Chondrocyte (in vitro differentiated cells): ENCODE measurements around the gene GLI2. TPM values are rescaled to one million over a fixed set of nuclear protein-coding genes. Genes with fewer than 3 reads are reported as not detected.

Experiments
- DNase-seq: peaks from one replicate; pipeline ENCODE4 v3.0.0; 2021; ENCODE audit warnings: mixed read lengths, low spot score
- H3K27ac Mint-ChIP-seq: one replicate; pipeline ENCODE4 v1.8.0; 2021; ENCODE audit warnings: mild to moderate bottlenecking, moderate library complexity, mixed read lengths; ENCODE audit not compliant: unreplicated experiment
- H3K27me3 Mint-ChIP-seq: 2 replicates; pipeline ENCODE4 v1.8.0; 2021; ENCODE audit warnings: low read depth, mixed read lengths
- H3K36me3 Mint-ChIP-seq: 2 replicates; pipeline ENCODE4 v1.8.0; 2021; ENCODE audit warnings: low read depth, mixed read lengths
- H3K4me1 Mint-ChIP-seq: 2 replicates; pipeline ENCODE4 v1.8.0; 2021; ENCODE audit warnings: low read depth, mild to moderate bottlenecking, mixed read lengths
- H3K4me3 Mint-ChIP-seq: one replicate; pipeline ENCODE4 v1.8.0; 2021; ENCODE audit warnings: mild to moderate bottlenecking, moderate library complexity, mixed read lengths; ENCODE audit not compliant: unreplicated experiment
- H3K9me3 Mint-ChIP-seq: 2 replicates; pipeline ENCODE4 v1.8.0; 2021; ENCODE audit warnings: low read depth, mixed read lengths
- CTCF ChIP-seq: fragments of 200-600 bp; sonication (generic); IDR thresholded peaks from 2 replicates; pipeline ENCODE4 v1.5.0; 2021; ENCODE audit warnings: antibody characterized with exemption, mild to moderate bottlenecking, moderate library complexity
- total RNA-seq: library from RNA; stranded (reverse); gene quantifications from 3 replicates; pipeline ENCODE4 v1.2.1, GENCODE V29; 2021

GLI2 gene
- total RNA-seq, 1 donor from 2014 or later = 36.0 TPM

GRCh38 chr2:120754067-120754960, 18.6 kb downstream of the GLI2 start:
- no peak for DNase-seq
- Mint-ChIP-seq H3K9me3 (no peaks in the 10 kb centered on the region), H3K4me1 (peaks cover 80% of the 10 kb centered on the region), H3K4me3 (no peak overlapping the region), H3K36me3 (no peaks in the 10 kb centered on the region), H3K27me3 (no peaks in the 10 kb centered on the region), H3K27ac (peak overlapping the region; percentile 57)
- TF ChIP-seq CTCF = no peak

GRCh38 chr2:120758181-120759144, 22.8 kb downstream of the GLI2 start:
- no peaks in the 10 kb centered on the region for H3K36me3 Mint-ChIP-seq
- no peaks in the 10 kb centered on the region for H3K27me3 Mint-ChIP-seq
- peak overlapping the region; percentile 91 for H3K27ac Mint-ChIP-seq
- H3K4me1 Mint-ChIP-seq = peaks cover 92% of the 10 kb centered on the region
- H3K4me3 Mint-ChIP-seq = peak overlapping the region; percentile 25
- H3K9me3 Mint-ChIP-seq = no peaks in the 10 kb centered on the region
- peak; percentile 62 for DNase-seq
- TF ChIP-seq CTCF = no peak

- Mint-ChIP-seq H3K27me3 (no peaks in the 10 kb centered on the region), H3K36me3 (no peaks in the 10 kb centered on the region), H3K27ac (no peak overlapping the region), H3K4me1 (peaks cover 93% of the 10 kb centered on the region), H3K4me3 (no peak overlapping the region), H3K9me3 (no peaks in the 10 kb centered on the region)
- no peak for TF ChIP-seq CTCF
- peak; percentile 53 for DNase-seq
These were observed 24.1 kb downstream of the GLI2 start for GRCh38 chr2:120759543-120760331.

GRCh38 chr2:120760446-120761135, 24.9 kb downstream of the GLI2 start:
- H3K4me1 Mint-ChIP-seq = peaks cover 93% of the 10 kb centered on the region
- DNase-seq = peak; percentile 53
- no peak for TF ChIP-seq CTCF
- H3K9me3 Mint-ChIP-seq = no peaks in the 10 kb centered on the region
- H3K27me3 Mint-ChIP-seq = no peaks in the 10 kb centered on the region
- H3K27ac Mint-ChIP-seq = peak overlapping the region; percentile 5
- no peaks in the 10 kb centered on the region for H3K36me3 Mint-ChIP-seq
- H3K4me3 Mint-ChIP-seq = no peak overlapping the region
